CD4-positive, alpha-beta T cell treated with Interleukin-17A for 1 hour (primary cell): ENCODE results near the gene ZAP70.
"Not testable (repeated sequence)": the region's sequence is repeated elsewhere in the genome, so short reads cannot be mapped to it uniquely, and the experiment has no call there.

ENCODE experiments used
- DNase-seq: peaks from one replicate; pipeline ENCODE4 v3.0.0-alpha.2; 2020

Gene ZAP70

GRCh38 chr2:97713296-97714083 lies at the start of gene ZAP70:
TSS of gene ZAP70 (plus strand) at chr2:97713576. CDS start at chr2:97724037, 10,461 bp downstream.
- peak; percentile 74 for DNase-seq

GRCh38 chr2:97663626-97663961 lies 49.8 kb upstream of the ZAP70 start:
- DNase-seq: no peak

- peak; percentile 99 for DNase-seq
Observed at GRCh38 chr2:97663962-97664635, 49.3 kb upstream of the ZAP70 start, which contains the start of gene ACTR1B. TSS of gene ACTR1B (minus strand) at chr2:97664044. CDS start at chr2:97663890, 154 bp downstream.

GRCh38 chr2:97664636-97664970 lies 48.8 kb upstream of the ZAP70 start:
- no peak for DNase-seq

- no peak for DNase-seq
Observed at GRCh38 chr2:97669448-97669847, 43.9 kb upstream of the ZAP70 start, which contains the start of gene C2orf92. TSS of gene C2orf92 (plus strand) at chr2:97669713. CDS start at chr2:97669789, 76 bp downstream.

- no peak for DNase-seq
Observed at GRCh38 chr2:97670471-97670870, 42.9 kb upstream of the ZAP70 start.

- no peak for DNase-seq
Observed at GRCh38 chr2:97671526-97671925, 41.9 kb upstream of the ZAP70 start.

GRCh38 chr2:97672606-97673140 lies 40.7 kb upstream of the ZAP70 start:
- DNase-seq: not testable (repeated sequence)

GRCh38 chr2:97673182-97673914 lies 40.0 kb upstream of the ZAP70 start:
- DNase-seq: no peak

GRCh38 chr2:97673915-97674283 lies 39.5 kb upstream of the ZAP70 start:
- DNase-seq: no peak

- DNase-seq: no peak
Observed at GRCh38 chr2:97675430-97676113, 37.8 kb upstream of the ZAP70 start.

- no peak for DNase-seq
Observed at GRCh38 chr2:97676620-97677019, 36.8 kb upstream of the ZAP70 start.

- DNase-seq: no peak
Observed at GRCh38 chr2:97677480-97677879, 35.9 kb upstream of the ZAP70 start.

- DNase-seq: no peak
Observed at GRCh38 chr2:97678298-97678697, 35.1 kb upstream of the ZAP70 start.

GRCh38 chr2:97687235-97687634 lies 26.1 kb upstream of the ZAP70 start:
- DNase-seq: not testable (repeated sequence)

GRCh38 chr2:97688062-97688827 lies 25.1 kb upstream of the ZAP70 start:
- no peak for DNase-seq

- DNase-seq: no peak
Observed at GRCh38 chr2:97691166-97691565, 22.2 kb upstream of the ZAP70 start.

- DNase-seq: no peak
Observed at GRCh38 chr2:97693476-97693875, 19.9 kb upstream of the ZAP70 start.

GRCh38 chr2:97695744-97696143 lies 17.6 kb upstream of the ZAP70 start:
- no peak for DNase-seq

GRCh38 chr2:97697252-97698235 lies 15.8 kb upstream of the ZAP70 start:
- peak; percentile 91 for DNase-seq

- DNase-seq: no peak
Observed at GRCh38 chr2:97698530-97698929, 14.8 kb upstream of the ZAP70 start.
